ENCODE measurements around the gene TBPL1.

DNA sequence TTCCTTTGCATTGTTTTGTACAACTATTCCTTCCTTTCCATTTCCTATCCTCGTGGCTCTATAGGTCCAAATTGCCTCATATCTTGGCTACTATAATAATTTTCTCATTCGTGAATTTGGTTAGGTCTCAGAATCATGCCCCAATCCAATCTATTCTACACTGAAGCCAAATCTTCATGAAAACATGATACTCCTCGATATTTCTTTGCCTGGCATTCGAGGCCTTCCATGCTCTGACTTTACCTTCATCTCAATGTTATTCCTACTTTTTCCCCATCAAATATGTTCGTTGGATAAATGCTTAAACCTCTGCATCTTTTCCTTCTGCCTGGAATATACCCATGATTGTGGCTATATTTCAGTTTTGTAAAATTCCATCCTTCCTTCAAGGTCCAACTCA lies 33.7 kb upstream of the TBPL1 start:
- TF ChIP-seq, protein P1, sequence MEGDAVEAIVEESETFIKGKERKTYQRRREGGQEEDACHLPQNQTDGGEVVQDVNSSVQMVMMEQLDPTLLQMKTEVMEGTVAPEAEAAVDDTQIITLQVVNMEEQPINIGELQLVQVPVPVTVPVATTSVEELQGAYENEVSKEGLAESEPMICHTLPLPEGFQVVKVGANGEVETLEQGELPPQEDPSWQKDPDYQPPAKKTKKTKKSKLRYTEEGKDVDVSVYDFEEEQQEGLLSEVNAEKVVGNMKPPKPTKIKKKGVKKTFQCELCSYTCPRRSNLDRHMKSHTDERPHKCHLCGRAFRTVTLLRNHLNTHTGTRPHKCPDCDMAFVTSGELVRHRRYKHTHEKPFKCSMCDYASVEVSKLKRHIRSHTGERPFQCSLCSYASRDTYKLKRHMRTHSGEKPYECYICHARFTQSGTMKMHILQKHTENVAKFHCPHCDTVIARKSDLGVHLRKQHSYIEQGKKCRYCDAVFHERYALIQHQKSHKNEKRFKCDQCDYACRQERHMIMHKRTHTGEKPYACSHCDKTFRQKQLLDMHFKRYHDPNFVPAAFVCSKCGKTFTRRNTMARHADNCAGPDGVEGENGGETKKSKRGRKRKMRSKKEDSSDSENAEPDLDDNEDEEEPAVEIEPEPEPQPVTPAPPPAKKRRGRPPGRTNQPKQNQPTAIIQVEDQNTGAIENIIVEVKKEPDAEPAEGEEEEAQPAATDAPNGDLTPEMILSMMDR (IDR thresholded peaks at IDR 0.05), result no peak
- no peak for TF ChIP-seq POLR2A (IDR thresholded peaks at IDR 0.05)
- TF ChIP-seq EP300 (IDR thresholded peaks at IDR 0.05), result no peak
